ENCODE measurements around the gene LYRM4. TPM values are rescaled to one million over a fixed set of nuclear protein-coding genes. Genes with fewer than 3 reads are reported as not detected.

Gene LYRM4
- total RNA-seq, 1 experiment from 2014 or later = 44.3 TPM

DNA sequence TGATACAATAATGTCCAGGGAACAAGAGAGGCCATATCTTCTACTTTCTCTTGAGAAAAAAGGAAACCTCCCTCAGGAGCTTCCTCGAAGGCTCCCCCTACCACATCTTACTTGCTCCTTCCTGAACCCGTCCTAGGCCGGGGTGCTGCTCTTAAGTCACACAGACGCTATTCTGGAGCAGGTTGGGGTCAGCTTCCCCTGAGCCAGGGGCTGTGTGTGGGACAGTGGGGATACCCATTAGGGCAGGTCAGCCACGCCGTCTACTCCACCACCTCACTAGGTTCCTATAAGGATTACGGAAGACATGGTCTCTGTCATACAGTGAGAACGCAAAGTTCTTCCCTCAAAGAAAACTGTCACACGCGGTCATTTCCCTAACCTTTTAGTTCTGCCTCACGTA lies 183.8 kb downstream of the LYRM4 start:
- no peak overlapping the region for H4K5ac ChIP-seq (ENCODE audit: insufficient read length, low read depth, low read length)
- H3K27me3 ChIP-seq (ENCODE audit: insufficient read depth, low read length) = no peaks in the 10 kb centered on the region; the same call in 1 of the 2 replicates
- H3K56ac ChIP-seq (ENCODE audit: insufficient read length, low read depth, low read length) = no peak overlapping the region
- Mint-ChIP-seq H3K4me1 (0 out of 4 replicates have a peak, but pooled peaks cover 0 to 3% of the 10 kb centered on the region in 2 experiments), H3K27ac (no peak overlapping the region; a peak in 1 of 7 replicates), H3K9me3 (peaks cover 5 to 11% of the 10 kb centered on the region in 2 experiments), H3K4me3 (no peak overlapping the region), H3K36me3 (ENCODE audit: insufficient read depth in 1 of 3, low read depth in 3 of 3) (peaks cover 0 to 5% (median 2%) of the 10 kb centered on the region in 3 experiments; a peak in 2 of 7 replicates), H3K27me3 (ENCODE audit: low read depth) (peaks cover 33% of the 10 kb centered on the region)
- H3K79me1 ChIP-seq (ENCODE audit: insufficient read depth, low read depth, low read length, poor library complexity, severe bottlenecking) = no peaks in the 10 kb centered on the region
- H3K4ac ChIP-seq (ENCODE audit: low read depth, low read length) = no peak overlapping the region
- H3T11ph ChIP-seq (ENCODE audit: low read length) = no peak overlapping the region
- H3K23me2 ChIP-seq (ENCODE audit: insufficient read length, low read depth, low read length, poor library complexity, severe bottlenecking) = no peaks in the 10 kb centered on the region
- H2BK20ac ChIP-seq (ENCODE audit: low read depth, low read length, poor library complexity, severe bottlenecking) = no peak overlapping the region
- no peak overlapping the region for H2BK15ac ChIP-seq (ENCODE audit: low read depth, low read length)
- H3K14ac ChIP-seq (ENCODE audit: insufficient read depth, low read length) = no peak overlapping the region
- no peak overlapping the region for H4K8ac ChIP-seq (replicated peaks; ENCODE audit: insufficient read length, low read depth, low read length)
- H4K91ac ChIP-seq (ENCODE audit: insufficient read length, low read depth, low read length) = no peak overlapping the region
- H2BK120ac ChIP-seq (ENCODE audit: low read depth, low read length, poor library complexity, severe bottlenecking) = no peak overlapping the region
- H3K27ac ChIP-seq (ENCODE audit: insufficient read length, low read depth, low read length) = no peak overlapping the region
- H2BK5ac ChIP-seq (ENCODE audit: insufficient read length, low read length) = no peak overlapping the region
- TF ChIP-seq CTCF (conservative IDR thresholded peaks at IDR 0.05) = no peak
- no peak overlapping the region for H2AK5ac ChIP-seq (ENCODE audit: insufficient read length, low read length)
- no peak overlapping the region for H2BK12ac ChIP-seq (ENCODE audit: insufficient read length, low read depth, low read length)
- H3K4me1 ChIP-seq (ENCODE audit: insufficient read depth, low read length) = no peaks in the 10 kb centered on the region
- DNase-seq = no peak
- H3K23ac ChIP-seq (ENCODE audit: insufficient read length, low read depth, low read length) = no peak overlapping the region
- no peak overlapping the region for H3K4me2 ChIP-seq (ENCODE audit: insufficient read depth, insufficient read length, low read length)
- H3K9me3 ChIP-seq (ENCODE audit: control insufficient read depth, low read depth, low read length) = no peaks in the 10 kb centered on the region
- no peak overlapping the region for H2AFZ ChIP-seq (ENCODE audit: low read length)
- H3K79me2 ChIP-seq (ENCODE audit: insufficient read depth, low read length) = no peaks in the 10 kb centered on the region
- WGBS (ENCODE audit: extremely low coverage, insufficient read length, low lambda C conversion rate) = no CpG with 5 or more reads among the region's 11 CpGs
- H4K20me1 ChIP-seq (ENCODE audit: control insufficient read depth, insufficient read depth, insufficient read length) = no peaks in the 10 kb centered on the region
- no peak overlapping the region for H3K18ac ChIP-seq (ENCODE audit: insufficient read length, low read depth, low read length)
- H3K9ac ChIP-seq (ENCODE audit: extremely low read depth, insufficient read length, low read length) = no peak overlapping the region

Measured in H9 (cell line).